ENCODE data around the gene PCBP1. TPM values are rescaled to one million over a fixed set of nuclear protein-coding genes. Genes with fewer than 3 reads are reported as not detected.

The PCBP1 gene
- total and polyA plus RNA-seq, 9 of the 15 experiments (the other 6 are each of a cell fraction or from before 2014, with no cell fraction given) = 19.2 to 407 (median 78.1) TPM

DNA sequence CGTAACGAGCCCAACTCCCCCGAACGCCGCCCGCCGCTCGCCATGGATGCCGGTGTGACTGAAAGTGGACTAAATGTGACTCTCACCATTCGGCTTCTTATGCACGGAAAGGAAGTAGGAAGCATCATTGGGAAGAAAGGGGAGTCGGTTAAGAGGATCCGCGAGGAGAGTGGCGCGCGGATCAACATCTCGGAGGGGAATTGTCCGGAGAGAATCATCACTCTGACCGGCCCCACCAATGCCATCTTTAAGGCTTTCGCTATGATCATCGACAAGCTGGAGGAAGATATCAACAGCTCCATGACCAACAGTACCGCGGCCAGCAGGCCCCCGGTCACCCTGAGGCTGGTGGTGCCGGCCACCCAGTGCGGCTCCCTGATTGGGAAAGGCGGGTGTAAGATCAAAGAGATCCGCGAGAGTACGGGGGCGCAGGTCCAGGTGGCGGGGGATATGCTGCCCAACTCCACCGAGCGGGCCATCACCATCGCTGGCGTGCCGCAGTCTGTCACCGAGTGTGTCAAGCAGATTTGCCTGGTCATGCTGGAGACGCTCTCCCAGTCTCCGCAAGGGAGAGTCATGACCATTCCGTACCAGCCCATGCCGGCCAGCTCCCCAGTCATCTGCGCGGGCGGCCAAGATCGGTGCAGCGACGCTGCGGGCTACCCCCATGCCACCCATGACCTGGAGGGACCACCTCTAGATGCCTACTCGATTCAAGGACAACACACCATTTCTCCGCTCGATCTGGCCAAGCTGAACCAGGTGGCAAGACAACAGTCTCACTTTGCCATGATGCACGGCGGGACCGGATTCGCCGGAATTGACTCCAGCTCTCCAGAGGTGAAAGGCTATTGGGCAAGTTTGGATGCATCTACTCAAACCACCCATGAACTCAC is 673 bp downstream of the PCBP1 start (continued):
- TF ChIP-seq HMGN3 (IDR thresholded peaks at IDR 0.05; ENCODE audit: borderline replicate concordance, extremely low read depth, insufficient read length, low read depth, low read length) (peak; percentile 87), ADNP (tag; IDR thresholded peaks at IDR 0.05) (no peak), CXXC5 (CRISPR knock-in tag; IDR thresholded peaks at IDR 0.05) (peak; percentile 62), ZFP1 (CRISPR knock-in tag; IDR thresholded peaks at IDR 0.05) (no peak), NR4A1 (CRISPR knock-in tag; IDR thresholded peaks at IDR 0.05) (no peak), NR4A1 (tag; IDR thresholded peaks at IDR 0.05) (peak; percentile 11; the same call in 1 of the 2 replicates), ZNF316 (IDR thresholded peaks at IDR 0.05) (peak; percentile 88), HDAC1 (IDR thresholded peaks at IDR 0.05) (no peak; a peak in 2 of 4 replicates), TGIF2 (CRISPR knock-in tag; IDR thresholded peaks at IDR 0.05) (peak; percentile 70; the same call in 1 of the 2 replicates), SIX5 (IDR thresholded peaks at IDR 0.05; ENCODE audit: borderline replicate concordance in 1 of 2, insufficient read depth in 1 of 2, low read depth in 1 of 2, low read length in 2 of 2) (no peak), RBM22 (IDR thresholded peaks at IDR 0.05; ENCODE audit: low read depth, low read length, poor library complexity, severe bottlenecking) (peak; percentile 84), NCOR1 (IDR thresholded peaks at IDR 0.05) (peak; percentile 18; the same call in 1 of the 2 replicates), C11orf30 (IDR thresholded peaks at IDR 0.05; ENCODE audit: low read depth) (peak; percentile 90), CBX1 (IDR thresholded peaks at IDR 0.05; ENCODE audit: low read depth) (0 out of 2 replicates have a peak, but pooled peaks have one; percentile 24), KLF6 (CRISPR knock-in tag; IDR thresholded peaks at IDR 0.05; ENCODE audit: borderline replicate concordance) (0 out of 2 replicates have a peak, but pooled peaks have one; percentile 16), CREM (IDR thresholded peaks at IDR 0.05; ENCODE audit: low read depth) (peak; percentile 39; the same call in 1 of the 2 replicates)
- TF ChIP-seq, protein P1, sequence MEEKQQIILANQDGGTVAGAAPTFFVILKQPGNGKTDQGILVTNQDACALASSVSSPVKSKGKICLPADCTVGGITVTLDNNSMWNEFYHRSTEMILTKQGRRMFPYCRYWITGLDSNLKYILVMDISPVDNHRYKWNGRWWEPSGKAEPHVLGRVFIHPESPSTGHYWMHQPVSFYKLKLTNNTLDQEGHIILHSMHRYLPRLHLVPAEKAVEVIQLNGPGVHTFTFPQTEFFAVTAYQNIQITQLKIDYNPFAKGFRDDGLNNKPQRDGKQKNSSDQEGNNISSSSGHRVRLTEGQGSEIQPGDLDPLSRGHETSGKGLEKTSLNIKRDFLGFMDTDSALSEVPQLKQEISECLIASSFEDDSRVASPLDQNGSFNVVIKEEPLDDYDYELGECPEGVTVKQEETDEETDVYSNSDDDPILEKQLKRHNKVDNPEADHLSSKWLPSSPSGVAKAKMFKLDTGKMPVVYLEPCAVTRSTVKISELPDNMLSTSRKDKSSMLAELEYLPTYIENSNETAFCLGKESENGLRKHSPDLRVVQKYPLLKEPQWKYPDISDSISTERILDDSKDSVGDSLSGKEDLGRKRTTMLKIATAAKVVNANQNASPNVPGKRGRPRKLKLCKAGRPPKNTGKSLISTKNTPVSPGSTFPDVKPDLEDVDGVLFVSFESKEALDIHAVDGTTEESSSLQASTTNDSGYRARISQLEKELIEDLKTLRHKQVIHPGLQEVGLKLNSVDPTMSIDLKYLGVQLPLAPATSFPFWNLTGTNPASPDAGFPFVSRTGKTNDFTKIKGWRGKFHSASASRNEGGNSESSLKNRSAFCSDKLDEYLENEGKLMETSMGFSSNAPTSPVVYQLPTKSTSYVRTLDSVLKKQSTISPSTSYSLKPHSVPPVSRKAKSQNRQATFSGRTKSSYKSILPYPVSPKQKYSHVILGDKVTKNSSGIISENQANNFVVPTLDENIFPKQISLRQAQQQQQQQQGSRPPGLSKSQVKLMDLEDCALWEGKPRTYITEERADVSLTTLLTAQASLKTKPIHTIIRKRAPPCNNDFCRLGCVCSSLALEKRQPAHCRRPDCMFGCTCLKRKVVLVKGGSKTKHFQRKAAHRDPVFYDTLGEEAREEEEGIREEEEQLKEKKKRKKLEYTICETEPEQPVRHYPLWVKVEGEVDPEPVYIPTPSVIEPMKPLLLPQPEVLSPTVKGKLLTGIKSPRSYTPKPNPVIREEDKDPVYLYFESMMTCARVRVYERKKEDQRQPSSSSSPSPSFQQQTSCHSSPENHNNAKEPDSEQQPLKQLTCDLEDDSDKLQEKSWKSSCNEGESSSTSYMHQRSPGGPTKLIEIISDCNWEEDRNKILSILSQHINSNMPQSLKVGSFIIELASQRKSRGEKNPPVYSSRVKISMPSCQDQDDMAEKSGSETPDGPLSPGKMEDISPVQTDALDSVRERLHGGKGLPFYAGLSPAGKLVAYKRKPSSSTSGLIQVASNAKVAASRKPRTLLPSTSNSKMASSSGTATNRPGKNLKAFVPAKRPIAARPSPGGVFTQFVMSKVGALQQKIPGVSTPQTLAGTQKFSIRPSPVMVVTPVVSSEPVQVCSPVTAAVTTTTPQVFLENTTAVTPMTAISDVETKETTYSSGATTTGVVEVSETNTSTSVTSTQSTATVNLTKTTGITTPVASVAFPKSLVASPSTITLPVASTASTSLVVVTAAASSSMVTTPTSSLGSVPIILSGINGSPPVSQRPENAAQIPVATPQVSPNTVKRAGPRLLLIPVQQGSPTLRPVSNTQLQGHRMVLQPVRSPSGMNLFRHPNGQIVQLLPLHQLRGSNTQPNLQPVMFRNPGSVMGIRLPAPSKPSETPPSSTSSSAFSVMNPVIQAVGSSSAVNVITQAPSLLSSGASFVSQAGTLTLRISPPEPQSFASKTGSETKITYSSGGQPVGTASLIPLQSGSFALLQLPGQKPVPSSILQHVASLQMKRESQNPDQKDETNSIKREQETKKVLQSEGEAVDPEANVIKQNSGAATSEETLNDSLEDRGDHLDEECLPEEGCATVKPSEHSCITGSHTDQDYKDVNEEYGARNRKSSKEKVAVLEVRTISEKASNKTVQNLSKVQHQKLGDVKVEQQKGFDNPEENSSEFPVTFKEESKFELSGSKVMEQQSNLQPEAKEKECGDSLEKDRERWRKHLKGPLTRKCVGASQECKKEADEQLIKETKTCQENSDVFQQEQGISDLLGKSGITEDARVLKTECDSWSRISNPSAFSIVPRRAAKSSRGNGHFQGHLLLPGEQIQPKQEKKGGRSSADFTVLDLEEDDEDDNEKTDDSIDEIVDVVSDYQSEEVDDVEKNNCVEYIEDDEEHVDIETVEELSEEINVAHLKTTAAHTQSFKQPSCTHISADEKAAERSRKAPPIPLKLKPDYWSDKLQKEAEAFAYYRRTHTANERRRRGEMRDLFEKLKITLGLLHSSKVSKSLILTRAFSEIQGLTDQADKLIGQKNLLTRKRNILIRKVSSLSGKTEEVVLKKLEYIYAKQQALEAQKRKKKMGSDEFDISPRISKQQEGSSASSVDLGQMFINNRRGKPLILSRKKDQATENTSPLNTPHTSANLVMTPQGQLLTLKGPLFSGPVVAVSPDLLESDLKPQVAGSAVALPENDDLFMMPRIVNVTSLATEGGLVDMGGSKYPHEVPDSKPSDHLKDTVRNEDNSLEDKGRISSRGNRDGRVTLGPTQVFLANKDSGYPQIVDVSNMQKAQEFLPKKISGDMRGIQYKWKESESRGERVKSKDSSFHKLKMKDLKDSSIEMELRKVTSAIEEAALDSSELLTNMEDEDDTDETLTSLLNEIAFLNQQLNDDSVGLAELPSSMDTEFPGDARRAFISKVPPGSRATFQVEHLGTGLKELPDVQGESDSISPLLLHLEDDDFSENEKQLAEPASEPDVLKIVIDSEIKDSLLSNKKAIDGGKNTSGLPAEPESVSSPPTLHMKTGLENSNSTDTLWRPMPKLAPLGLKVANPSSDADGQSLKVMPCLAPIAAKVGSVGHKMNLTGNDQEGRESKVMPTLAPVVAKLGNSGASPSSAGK (IDR thresholded peaks at IDR 0.05) = peak; percentile 62

Measured in K562 (cell line).